Gastroesophageal sphincter (tissue), 3 donors: ENCODE data around the gene GNL3.

Experiments used
- EP300 ChIP-seq: sonication (generic); formaldehyde crosslinking; IDR thresholded peaks from one replicate; pipeline ENCODE4 v1.6.1; 2017; ENCODE audit warnings: antibody characterized with exemption, mild to moderate bottlenecking
- POLR2A ChIP-seq, 2 donors: fragments of 450-650 bp; IDR thresholded peaks; one replicate each; pipeline ENCODE4 v1.6.1; 2017; ENCODE audit warnings: antibody characterized with exemption in 2 of 2, mild to moderate bottlenecking in 2 of 2, moderate library complexity in 1 of 2
- POLR2AphosphoS5 ChIP-seq: sonication (generic); formaldehyde crosslinking; IDR thresholded peaks from one replicate; pipeline ENCODE4 v1.6.1; 2017; ENCODE audit warnings: antibody characterized with exemption
- TF ChIP-seq, protein P1 (sequence below), 4 experiments: fragments of 200-600 bp in 2 of 4; fragments of 450-650 bp in 2 of 4; sonication (generic) in 1 of 4; IDR thresholded peaks; one replicate each; pipeline ENCODE4 v1.5.1; 2017 to 2019; ENCODE audit warnings: antibody characterized with exemption in 4 of 4, mild to moderate bottlenecking in 2 of 4, moderate library complexity in 2 of 4

DNA sequence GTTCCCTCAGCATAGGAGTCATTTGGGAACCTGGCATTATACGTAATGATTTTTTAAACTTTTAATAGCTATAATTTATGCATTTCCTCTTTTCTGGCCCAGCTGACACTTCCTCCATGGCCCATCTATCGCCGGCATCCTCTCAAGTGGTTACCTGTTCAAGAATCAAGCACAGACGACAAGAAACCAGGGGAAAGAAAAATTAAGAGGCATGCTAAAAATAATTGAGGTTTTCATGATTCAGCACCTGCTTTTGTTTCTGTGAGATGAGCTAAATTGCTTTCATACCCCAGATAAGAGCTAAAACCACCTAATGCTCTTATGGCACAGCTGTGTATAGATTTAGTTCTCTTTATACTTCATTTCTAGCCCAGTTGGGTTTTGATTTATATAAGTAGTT is 21.8 kb downstream of the GNL3 start:
- TF ChIP-seq POLR2A (IDR thresholded peaks at IDR 0.05) (no peak), EP300 (no peak), POLR2AphosphoS5 (no peak)
- TF ChIP-seq, protein P1, sequence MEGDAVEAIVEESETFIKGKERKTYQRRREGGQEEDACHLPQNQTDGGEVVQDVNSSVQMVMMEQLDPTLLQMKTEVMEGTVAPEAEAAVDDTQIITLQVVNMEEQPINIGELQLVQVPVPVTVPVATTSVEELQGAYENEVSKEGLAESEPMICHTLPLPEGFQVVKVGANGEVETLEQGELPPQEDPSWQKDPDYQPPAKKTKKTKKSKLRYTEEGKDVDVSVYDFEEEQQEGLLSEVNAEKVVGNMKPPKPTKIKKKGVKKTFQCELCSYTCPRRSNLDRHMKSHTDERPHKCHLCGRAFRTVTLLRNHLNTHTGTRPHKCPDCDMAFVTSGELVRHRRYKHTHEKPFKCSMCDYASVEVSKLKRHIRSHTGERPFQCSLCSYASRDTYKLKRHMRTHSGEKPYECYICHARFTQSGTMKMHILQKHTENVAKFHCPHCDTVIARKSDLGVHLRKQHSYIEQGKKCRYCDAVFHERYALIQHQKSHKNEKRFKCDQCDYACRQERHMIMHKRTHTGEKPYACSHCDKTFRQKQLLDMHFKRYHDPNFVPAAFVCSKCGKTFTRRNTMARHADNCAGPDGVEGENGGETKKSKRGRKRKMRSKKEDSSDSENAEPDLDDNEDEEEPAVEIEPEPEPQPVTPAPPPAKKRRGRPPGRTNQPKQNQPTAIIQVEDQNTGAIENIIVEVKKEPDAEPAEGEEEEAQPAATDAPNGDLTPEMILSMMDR (IDR thresholded peaks at IDR 0.05) = no peak
